ENCODE data around the gene LRRC8E.

LRRC8E gene

GRCh38 chr19:7918615-7919421, 30.5 kb downstream of the LRRC8E start:
- DNase-seq (ENCODE audit: low read depth in 4 of 4, low spot score in 1 of 4): no peak

- peak; percentile 87 to 96 (median 91) for DNase-seq (ENCODE audit: low read depth in 4 of 4, low spot score in 1 of 4)
Measured at GRCh38 chr19:7919610-7920518, 31.6 kb downstream of the LRRC8E start, which contains the start of gene SNAPC2. Gene SNAPC2, plus strand, starts transcription at chr19:7920338. Its CDS starts 29 bp downstream, at chr19:7920367.

- peak; percentile 100 for DNase-seq (ENCODE audit: low read depth in 4 of 4, low spot score in 1 of 4)
Measured at GRCh38 chr19:7920519-7921301, 32.4 kb downstream of the LRRC8E start.

DNA sequence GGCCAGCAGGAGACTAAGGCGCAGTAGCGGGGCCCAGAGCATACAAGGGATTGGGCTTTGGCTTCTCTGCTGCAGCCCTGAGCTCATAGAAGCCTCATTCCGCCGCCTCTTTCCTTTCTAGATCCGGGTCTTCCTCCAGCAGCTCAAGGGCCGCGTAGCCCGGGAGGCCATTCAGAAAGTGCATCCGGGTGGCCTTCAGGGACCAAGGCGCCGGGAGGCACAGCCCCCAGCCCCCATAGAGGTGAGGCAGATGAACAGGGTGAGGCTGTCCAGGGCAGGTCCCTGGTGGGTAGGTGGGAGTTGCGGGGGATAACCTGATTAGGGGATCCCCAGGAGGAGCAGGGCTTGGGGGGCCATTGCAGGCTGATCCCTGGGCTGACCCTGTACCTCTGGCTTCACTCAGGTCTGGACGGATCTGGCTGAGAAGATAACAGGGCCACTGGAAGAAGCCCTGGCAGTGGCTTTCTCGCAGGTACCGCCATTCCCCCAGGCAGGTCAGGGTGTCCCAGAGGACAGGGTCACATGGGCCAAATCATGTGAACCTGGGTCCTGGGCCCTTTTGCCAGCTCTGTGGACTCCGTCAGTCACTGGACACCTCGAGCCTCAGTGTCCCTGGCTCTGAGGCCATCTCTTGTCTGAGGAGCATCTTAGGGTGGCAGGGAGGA, 33.1 kb downstream of the LRRC8E start:
- no peak for DNase-seq (ENCODE audit: low read depth in 4 of 4, low spot score in 1 of 4)

GRCh38 chr19:7921967-7922835, 33.9 kb downstream of the LRRC8E start:
- DNase-seq (ENCODE audit: low read depth in 4 of 4, low spot score in 1 of 4): no peak

- DNase-seq (ENCODE audit: low read depth in 4 of 4, low spot score in 1 of 4): no peak
Measured at GRCh38 chr19:7922836-7923195, 34.5 kb downstream of the LRRC8E start.

- no peak for DNase-seq (ENCODE audit: low read depth in 4 of 4, low spot score in 1 of 4)
Measured at GRCh38 chr19:7923295-7924191, 35.2 kb downstream of the LRRC8E start.

- no peak for DNase-seq (ENCODE audit: low read depth in 4 of 4, low spot score in 1 of 4)
Measured at GRCh38 chr19:7924241-7924640, 35.9 kb downstream of the LRRC8E start.

- DNase-seq (ENCODE audit: low read depth in 4 of 4, low spot score in 1 of 4): no peak
Measured at GRCh38 chr19:7924651-7925170, 36.4 kb downstream of the LRRC8E start.

DNA sequence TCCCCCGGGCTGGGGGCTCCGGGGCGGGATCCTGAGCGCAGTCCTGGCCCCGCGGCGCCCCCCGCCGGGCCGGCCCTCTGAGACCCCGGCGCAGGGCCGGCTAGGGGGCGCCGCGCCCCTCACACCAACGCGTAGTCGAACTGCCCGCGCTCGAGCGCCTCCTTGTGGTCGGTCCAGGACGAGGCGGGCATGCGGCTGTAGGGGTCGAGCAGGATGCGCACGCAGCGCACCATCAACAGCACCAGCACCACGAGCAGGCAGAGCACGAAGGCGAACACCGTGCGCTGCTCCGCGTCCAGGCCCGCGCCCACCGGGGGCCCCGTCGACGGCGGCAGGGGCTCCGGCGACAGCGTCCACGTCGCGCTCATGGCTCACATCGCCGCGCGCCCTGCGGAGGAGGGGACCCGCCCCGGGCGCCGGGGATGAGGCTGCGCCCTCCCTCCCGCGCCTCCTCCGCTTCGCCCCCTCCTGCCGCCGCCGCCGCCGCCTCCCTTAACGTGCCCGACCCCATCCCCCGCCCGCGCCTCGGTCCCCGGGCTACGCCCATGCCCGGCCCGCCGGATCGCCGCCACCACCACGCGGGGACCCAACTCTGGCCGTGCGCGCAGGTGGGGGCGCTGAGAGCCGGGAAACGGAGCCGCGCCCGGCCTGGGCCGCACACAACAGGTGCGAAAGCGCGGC, 37.0 kb downstream of the LRRC8E start:
- DNase-seq (ENCODE audit: low read depth in 4 of 4, low spot score in 1 of 4): peak in 3 of 4 experiments; percentile 59 to 67 (median 60)

DNA sequence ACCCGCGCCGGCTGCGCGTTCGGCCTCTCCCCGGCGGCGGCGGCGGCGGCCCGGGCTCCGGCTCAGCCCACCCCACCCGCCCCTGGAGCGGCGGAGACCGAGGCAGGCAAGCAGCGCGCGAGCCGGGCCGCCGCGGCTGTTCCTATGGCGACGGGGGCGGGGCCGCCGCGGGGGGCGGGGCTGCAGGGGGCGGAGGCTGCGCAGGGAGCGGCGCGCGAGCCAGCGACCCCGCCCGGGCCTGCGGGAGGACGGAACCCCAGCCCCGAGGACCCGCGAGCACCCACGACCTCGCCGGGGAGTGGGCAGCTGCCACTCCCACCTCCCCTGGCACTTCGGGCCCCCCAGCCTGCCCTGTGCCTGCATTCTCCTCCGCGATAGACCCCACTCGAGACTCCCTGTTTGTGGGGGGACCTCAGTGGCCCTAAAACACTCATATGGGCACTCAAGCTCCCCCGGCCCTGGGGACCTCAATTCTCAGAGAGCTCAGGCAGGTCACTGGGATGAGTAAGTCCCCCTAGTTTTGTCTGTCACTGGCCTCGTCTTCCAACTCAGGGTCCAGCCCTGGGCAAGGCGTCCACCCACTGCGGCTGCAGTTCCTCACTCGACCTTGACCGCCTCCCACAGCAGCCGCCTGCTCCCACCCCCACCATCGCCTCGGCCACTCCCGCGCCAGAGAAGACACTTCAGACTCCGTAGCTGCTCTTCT, 37.9 kb downstream of the LRRC8E start, which contains the start of gene CTXN1:
Gene CTXN1, minus strand, starts transcription at position 115 of the 706 bp plus-strand sequence. CDS start 597 bp downstream, outside the sequence.
- peak; percentile 53 to 76 (median 66) for DNase-seq (ENCODE audit: low read depth in 4 of 4, low spot score in 1 of 4)

DNA sequence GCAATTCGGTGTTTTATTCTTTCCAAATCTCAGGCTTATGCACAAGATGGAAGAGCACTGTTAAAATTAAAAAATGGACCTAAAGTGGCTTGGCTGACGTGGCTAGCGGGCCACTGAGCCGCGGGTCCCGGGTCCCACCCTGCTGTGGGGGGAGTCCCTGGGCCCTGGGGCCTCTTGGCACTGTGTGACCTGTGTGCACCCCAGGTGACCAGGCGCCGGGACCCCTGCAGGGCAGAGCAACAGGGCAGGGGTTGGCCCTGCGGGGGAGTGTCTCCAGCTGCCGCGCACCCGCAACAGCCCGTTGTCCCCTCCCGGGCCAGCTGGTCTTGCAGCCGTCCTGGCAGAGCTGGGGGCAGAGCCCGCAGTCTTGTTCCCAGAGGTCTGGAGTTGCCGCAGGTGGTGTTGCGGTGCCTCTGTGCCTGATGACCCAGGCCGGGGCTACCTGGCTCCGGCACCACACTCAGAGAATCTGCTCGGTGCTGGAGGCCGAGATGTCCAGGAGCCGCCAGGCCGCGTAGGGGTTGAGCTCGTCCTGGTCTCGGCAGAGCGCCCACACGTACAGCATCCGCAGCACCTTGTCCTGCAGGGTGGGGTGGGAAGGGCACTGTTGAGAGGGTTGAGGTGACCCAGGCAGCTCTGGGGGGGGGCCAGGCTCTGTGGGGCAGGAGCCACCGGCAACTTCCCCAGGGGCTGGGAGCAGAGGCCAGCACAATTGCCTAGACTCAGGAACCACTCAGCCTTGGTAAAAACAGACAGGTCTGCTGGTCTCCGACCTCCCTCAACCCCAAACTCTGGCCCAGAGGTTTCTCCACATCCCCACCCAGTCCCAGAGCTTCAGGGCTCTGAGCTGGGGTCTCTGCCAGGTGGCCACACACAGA, 38.7 kb downstream of the LRRC8E start:
- DNase-seq (ENCODE audit: low read depth in 4 of 4, low spot score in 1 of 4): no peak

GRCh38 chr19:7927605-7928333, 39.5 kb downstream of the LRRC8E start:
- no peak for DNase-seq (ENCODE audit: low read depth in 4 of 4, low spot score in 1 of 4)

DNA sequence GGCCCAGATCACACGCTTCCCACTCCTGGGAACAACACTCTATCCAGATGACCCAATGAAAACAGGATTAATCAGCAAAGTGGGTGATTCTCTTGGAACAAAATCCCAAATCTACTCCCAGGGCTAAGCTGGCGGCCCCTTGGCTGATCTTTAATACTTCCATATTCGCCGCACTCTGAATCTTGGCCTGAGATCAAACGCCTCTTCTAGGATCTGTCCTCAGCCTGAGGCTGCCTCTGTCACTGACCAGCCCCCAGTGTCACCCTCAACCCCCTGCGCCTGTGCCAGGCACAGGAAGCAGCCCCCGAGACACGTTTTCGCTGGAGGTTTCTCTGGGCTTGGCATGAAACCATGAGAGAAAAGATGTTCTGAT, 40.0 kb downstream of the LRRC8E start:
- DNase-seq (ENCODE audit: low read depth in 4 of 4, low spot score in 1 of 4): no peak

All from stimulated activated CD4-positive, alpha-beta T cell treated with anti-CD3 and anti-CD28 coated beads, Interleukin-1b, Interleukin-23, amount 100 ng/mL, for 24 hours (primary cell).